GM06990 (cell line): ENCODE results near the gene KDELR1.

Source experiments
- DNase-seq: peaks from one replicate; pipeline ENCODE4 v3.0.0-alpha.2; 2011; ENCODE audit not compliant: insufficient read length; ENCODE audit errors: extremely low read depth
- H3K27me3 ChIP-seq: replicated peaks from 2 replicates; pipeline ENCODE4 v1.6.0; 2011; ENCODE audit warnings: low read length; ENCODE audit not compliant: control insufficient read depth, insufficient read depth
- H3K36me3 ChIP-seq: 2 replicates; pipeline ENCODE4 v1.5.1; 2011; ENCODE audit warnings: low read length; ENCODE audit not compliant: control insufficient read depth, insufficient read depth
- H3K4me3 ChIP-seq: replicated peaks from 2 replicates; pipeline ENCODE4 v1.5.1; 2011; ENCODE audit warnings: low read depth, mild to moderate bottlenecking, control low read depth, low read length
- CTCF ChIP-seq: IDR thresholded peaks from 2 replicates; pipeline ENCODE4 v1.5.1; 2011; ENCODE audit warnings: low read length, control low read depth, mild to moderate bottlenecking, inconsistent platforms; ENCODE audit not compliant: insufficient read depth, poor library complexity, severe bottlenecking

Gene KDELR1

GRCh38 chr19:48353677-48354076 lies 37.7 kb downstream of the KDELR1 start:
- Histone ChIP-seq H3K36me3 (no peaks in the 10 kb centered on the region), H3K4me3 (no peak overlapping the region), H3K27me3 (no peaks in the 10 kb centered on the region)
- DNase-seq = no peak
- no peak for TF ChIP-seq CTCF

GRCh38 chr19:48351341-48351752 lies 40.0 kb downstream of the KDELR1 start:
- no peak overlapping the region for H3K4me3 ChIP-seq
- H3K36me3 ChIP-seq = no peaks in the 10 kb centered on the region
- peak; percentile 76 for DNase-seq
- H3K27me3 ChIP-seq = no peaks in the 10 kb centered on the region
- peak; percentile 93 for TF ChIP-seq CTCF

- no peak for DNase-seq
- Histone ChIP-seq H3K4me3 (no peak overlapping the region), H3K27me3 (no peaks in the 10 kb centered on the region), H3K36me3 (no peaks in the 10 kb centered on the region)
- no peak for TF ChIP-seq CTCF
These were observed 40.5 kb downstream of the KDELR1 start for GRCh38 chr19:48350856-48351255.

GRCh38 chr19:48348737-48349136 lies 42.6 kb downstream of the KDELR1 start:
- no peak for DNase-seq
- Histone ChIP-seq H3K4me3 (no peak overlapping the region), H3K36me3 (no peaks in the 10 kb centered on the region), H3K27me3 (no peaks in the 10 kb centered on the region)
- no peak for TF ChIP-seq CTCF

- Histone ChIP-seq H3K4me3 (no peak overlapping the region), H3K27me3 (no peaks in the 10 kb centered on the region), H3K36me3 (no peaks in the 10 kb centered on the region)
- no peak for TF ChIP-seq CTCF
- no peak for DNase-seq
These were observed 43.3 kb downstream of the KDELR1 start for GRCh38 chr19:48348045-48348444.

GRCh38 chr19:48346191-48346590 lies 45.2 kb downstream of the KDELR1 start:
- Histone ChIP-seq H3K27me3 (no peaks in the 10 kb centered on the region), H3K4me3 (no peak overlapping the region), H3K36me3 (no peaks in the 10 kb centered on the region)
- DNase-seq = no peak
- no peak for TF ChIP-seq CTCF
